SK-N-SH (cell line): ENCODE measurements around the gene NDUFAF4. TPM values are rescaled to one million over a fixed set of nuclear protein-coding genes. Genes with fewer than 3 reads are reported as not detected.

Source experiments
- CTCF ChIA-PET: fragments of 300-600, 350-600 bp; formaldehyde crosslinking; extraction: SDS; loops from one replicate; lab custom pipeline; 2021; lab: Yijun Ruan, JAX
- POLR2A ChIA-PET: fragments of 350-600 bp; sonication (Branson Sonifier 250); formaldehyde crosslinking; extraction: SDS; loops from one replicate; lab custom pipeline; 2020; ENCODE audit warnings: antibody characterized with exemption, inconsistent platforms; lab: Yijun Ruan, JAX
- DNase-seq: peaks from one replicate; pipeline ENCODE4 v3.0.0; 2012
- H2AFZ ChIP-seq: fragments of 200-600 bp; sonication (generic); 2 replicates; pipeline ENCODE4 v1.8.1; 2016; ENCODE audit warnings: antibody characterized with exemption, mild to moderate bottlenecking, low read depth
- H3F3A ChIP-seq: fragments of 200-600 bp; sonication (generic); replicated peaks from 2 replicates; pipeline ENCODE3; 2016; ENCODE audit warnings: antibody characterized with exemption, mild to moderate bottlenecking; ENCODE audit not compliant: insufficient read depth
- H3K27ac ChIP-seq, 2 experiments: fragments of 200-500 bp in 1 of 2; fragments of 200-600 bp in 1 of 2; sonication (Bioruptor generic) in 1 of 2; sonication (generic), shearing (Covaris generic) in 1 of 2; 2 replicates each; pipeline versions ENCODE4 v1.5.1 to v1.6.1; 2014 to 2016; ENCODE audit warnings: low read depth in 2 of 2, inconsistent platforms in 1 of 2, low read length in 1 of 2, mild to moderate bottlenecking in 1 of 2, mixed read lengths in 1 of 2
- H3K27me3 ChIP-seq: fragments of 200-600 bp; sonication (generic), shearing (Covaris generic); 2 replicates; pipeline ENCODE4 v1.6.1; 2016; ENCODE audit warnings: mixed run types; ENCODE audit not compliant: insufficient read depth
- H3K36me3 ChIP-seq, 2 experiments: fragments of 200-500 bp in 1 of 2; fragments of 200-600 bp in 1 of 2; sonication (Bioruptor generic) in 1 of 2; sonication (generic) in 1 of 2; replicated peaks in 1 of 2; 2 replicates each; pipeline versions ENCODE3 to v1.5.1; 2014 to 2016; ENCODE audit warnings: low read length in 1 of 2, mild to moderate bottlenecking in 1 of 2; ENCODE audit not compliant: insufficient read depth in 2 of 2, control insufficient read depth in 1 of 2
- H3K4me1 ChIP-seq, 2 experiments: fragments of 200-500 bp in 1 of 2; fragments of 200-600 bp in 1 of 2; sonication (Bioruptor generic) in 1 of 2; sonication (generic), shearing (Covaris generic) in 1 of 2; 2 replicates each; pipeline versions ENCODE4 v1.5.1 to v1.6.1; 2014 to 2016; ENCODE audit warnings: low read depth in 1 of 2, low read length in 1 of 2, mixed run types in 1 of 2; ENCODE audit not compliant: insufficient read depth in 2 of 2, control insufficient read depth in 1 of 2
- H3K4me2 ChIP-seq: fragments of 200-600 bp; sonication (generic), shearing (Covaris generic); 2 replicates; pipeline ENCODE4 v1.6.1; 2017; ENCODE audit warnings: mixed run types
- H3K4me3 ChIP-seq, 2 experiments: fragments of 200-500 bp in 1 of 2; fragments of 200-600 bp in 1 of 2; sonication (Bioruptor generic) in 1 of 2; sonication (generic), shearing (Covaris generic) in 1 of 2; 2 replicates each; pipeline versions ENCODE4 v1.5.1 to v1.8.1; 2014 to 2016; ENCODE audit warnings: low read depth in 2 of 2, inconsistent platforms in 1 of 2, low read length in 1 of 2, mild to moderate bottlenecking in 1 of 2, mixed read lengths in 1 of 2, moderate library complexity in 1 of 2
- H3K79me2 ChIP-seq: fragments of 200-600 bp; sonication (generic); 2 replicates; pipeline ENCODE4 v1.8.1; 2017; ENCODE audit warnings: mild to moderate bottlenecking; ENCODE audit not compliant: insufficient read depth
- H3K9ac ChIP-seq: fragments of 200-600 bp; sonication (generic); 2 replicates; pipeline ENCODE4 v1.6.1; 2017; ENCODE audit warnings: mixed run types
- H3K9me2 ChIP-seq: fragments of 200-600 bp; sonication (generic); 2 replicates; pipeline ENCODE4 v1.6.1; 2017; ENCODE audit warnings: mixed run types
- H3K9me3 ChIP-seq: fragments of 200-600 bp; sonication (generic); 2 replicates; pipeline ENCODE4 v1.6.1; 2017; ENCODE audit warnings: mixed run types, mild to moderate bottlenecking, moderate library complexity
- H4K20me1 ChIP-seq: fragments of 200-600 bp; sonication (generic); 2 replicates; pipeline ENCODE4 v1.6.1; 2017; ENCODE audit warnings: mild to moderate bottlenecking, mixed run types; ENCODE audit not compliant: insufficient read depth
- CHD2 ChIP-seq: fragments of 150-350 bp; IDR thresholded peaks from 2 replicates; pipeline ENCODE4 v1.6.1; 2018; ENCODE audit warnings: low read length; ENCODE audit not compliant: partially characterized antibody
- CTCF ChIP-seq: fragments of 200-600 bp; sonication (generic); IDR thresholded peaks from 2 replicates; pipeline ENCODE4 v1.6.1; 2017; ENCODE audit warnings: antibody characterized with exemption, mild to moderate bottlenecking, moderate library complexity
- EP300 ChIP-seq, 2 experiments: IDR thresholded peaks; 2 replicates each; pipeline versions ENCODE4 v1.4.0 to v1.6.1; 2012; ENCODE audit warnings: borderline replicate concordance in 1 of 2, low read depth in 1 of 2, low read length in 1 of 2
- EZH2phosphoT487 ChIP-seq: fragments of 200-600 bp; sonication (generic); IDR thresholded peaks from 2 replicates; pipeline ENCODE4 v1.6.1; 2017; ENCODE audit warnings: low read depth, mixed run types, mild to moderate bottlenecking, antibody characterized with exemption, moderate library complexity, borderline replicate concordance
- FOSL2 ChIP-seq: IDR thresholded peaks from 2 replicates; pipeline ENCODE4 v1.4.0; 2012; ENCODE audit warnings: low read depth, mild to moderate bottlenecking, moderate library complexity, borderline replicate concordance
- FOXJ3 ChIP-seq: sonication (generic); formaldehyde crosslinking; IDR thresholded peaks from 2 replicates; pipeline ENCODE4 v1.5.1; 2020; ENCODE audit warnings: mild to moderate bottlenecking, missing genetic modification reagents
- JUND ChIP-seq: IDR thresholded peaks from 2 replicates; pipeline ENCODE4 v1.4.0; 2012
- MXI1 ChIP-seq: IDR thresholded peaks from 2 replicates; pipeline ENCODE4 v1.6.1; 2012; ENCODE audit warnings: mild to moderate bottlenecking, low read depth, low read length, improper control_type of control experiment
- NFIC ChIP-seq: IDR thresholded peaks from 2 replicates; pipeline ENCODE4 v1.4.0; 2012; ENCODE audit warnings: borderline replicate concordance
- NRF1 ChIP-seq: IDR thresholded peaks from 2 replicates; pipeline ENCODE4 v1.6.1; 2012; ENCODE audit warnings: low read depth, mild to moderate bottlenecking, low read length
- PBX3 ChIP-seq: IDR thresholded peaks from 2 replicates; pipeline ENCODE4; 2012
- POLR2AphosphoS5 ChIP-seq: IDR thresholded peaks from 2 replicates; pipeline ENCODE4 v1.6.1; 2012; ENCODE audit warnings: low read depth, low read length
- RAD21 ChIP-seq: IDR thresholded peaks from 2 replicates; pipeline ENCODE4 v1.6.1; 2012; ENCODE audit warnings: mild to moderate bottlenecking, low read length
- REST ChIP-seq: IDR thresholded peaks from 2 replicates; pipeline ENCODE4 v1.6.1; 2012; ENCODE audit warnings: mild to moderate bottlenecking, low read depth, low read length, moderate library complexity
- RFX5 ChIP-seq: IDR thresholded peaks from 2 replicates; pipeline ENCODE4 v1.6.1; 2012; ENCODE audit warnings: mild to moderate bottlenecking, improper control_type of control experiment, low read length
- RXRA ChIP-seq: IDR thresholded peaks from 2 replicates; pipeline ENCODE4 v1.4.0; 2012; ENCODE audit warnings: low read depth, mild to moderate bottlenecking, borderline replicate concordance
- SIN3A ChIP-seq: IDR thresholded peaks from 2 replicates; pipeline ENCODE4 v1.6.1; 2012; ENCODE audit warnings: low read depth, mild to moderate bottlenecking, low read length, moderate library complexity, borderline replicate concordance
- SMC3 ChIP-seq: IDR thresholded peaks from 2 replicates; pipeline ENCODE4 v1.6.1; 2012; ENCODE audit warnings: low read depth, low read length, improper control_type of control experiment
- TCF12 ChIP-seq: IDR thresholded peaks from 2 replicates; pipeline ENCODE4 v1.4.0; 2012
- TEAD4 ChIP-seq: IDR thresholded peaks from 2 replicates; pipeline ENCODE4 v1.4.0; 2012; ENCODE audit warnings: mild to moderate bottlenecking, borderline replicate concordance; ENCODE audit not compliant: insufficient read depth
- USF2 ChIP-seq: fragments of 150-350 bp; IDR thresholded peaks from 2 replicates; pipeline ENCODE4 v1.6.1; 2017; ENCODE audit warnings: antibody characterized with exemption, low read length, low read depth, borderline replicate concordance
- YY1 ChIP-seq: IDR thresholded peaks from 2 replicates; pipeline ENCODE4 v1.4.0; 2012; ENCODE audit warnings: low read depth, mild to moderate bottlenecking
- WGBS: methylation state at CpG from one replicate; pipeline ENCODE4 v1.1.6; 2017; ENCODE audit warnings: low lambda C conversion rate; 5-methylcytosine and 5-hydroxymethylcytosine counted together
- polyA plus RNA-seq, 3 experiments: library from polyadenylated mRNA; depleted of rRNA; stranded (reverse); fragments of >200 nt; gene quantifications; 2 replicates each; pipeline ENCODE4 v1.2.3, GENCODE V29; 2012

The NDUFAF4 gene
- polyA plus RNA-seq, 1 of the 3 experiments (the other 2 are of a cell fraction): 16.7 TPM

- no peak for DNase-seq
- no peak for TF ChIP-seq SMC3
- TF ChIP-seq YY1: no peak
- no peak for TF ChIP-seq POLR2AphosphoS5
- TF ChIP-seq MXI1: no peak
- no peak for TF ChIP-seq EZH2phosphoT487
- no peak for TF ChIP-seq RXRA
- TF ChIP-seq FOXJ3 (CRISPR knock-in tag): no peak
- TF ChIP-seq EP300 (IDR thresholded peaks at IDR 0.05; ENCODE audit: borderline replicate concordance in 1 of 2, low read depth in 1 of 2, low read length in 1 of 2): no peak
- TF ChIP-seq CTCF: no peak
- TF ChIP-seq PBX3: no peak
- TF ChIP-seq JUND: no peak
- no peak for TF ChIP-seq RAD21
- no peak for TF ChIP-seq TCF12
- H3K79me2 ChIP-seq: no peaks in the 10 kb centered on the region
- H4K20me1 ChIP-seq: no peaks in the 10 kb centered on the region
- H3K9me3 ChIP-seq: no peaks in the 10 kb centered on the region
- no peak overlapping the region for H3K4me2 ChIP-seq
- no peak overlapping the region for H3K9ac ChIP-seq
- ChIA-PET POLR2A (no interaction called here), CTCF (no interaction called here)
- WGBS: 71% methylated on average over 3 of the region's 3 CpGs
- H2AFZ ChIP-seq: no peak overlapping the region
- no peaks in the 10 kb centered on the region for H3K27me3 ChIP-seq
- H3K4me1 ChIP-seq: no peaks in the 10 kb centered on the region; a peak in 1 of 4 replicates
- no peak overlapping the region for H3K27ac ChIP-seq
- no peak overlapping the region for H3K4me3 ChIP-seq
- H3F3A ChIP-seq: no peaks in the 10 kb centered on the region
- H3K9me2 ChIP-seq: no peaks in the 10 kb centered on the region
- H3K36me3 ChIP-seq: no peaks in the 10 kb centered on the region
These were observed 45.1 kb downstream of the NDUFAF4 start for GRCh38 chr6:96852605-96853004.

- H3K9me2 ChIP-seq: no peaks in the 10 kb centered on the region
- H3K9ac ChIP-seq: no peak overlapping the region
- H3K36me3 ChIP-seq: no peaks in the 10 kb centered on the region
- H3K4me3 ChIP-seq: no peak overlapping the region
- H3K27me3 ChIP-seq: no peaks in the 10 kb centered on the region
- H4K20me1 ChIP-seq: no peaks in the 10 kb centered on the region
- no peaks in the 10 kb centered on the region for H3K79me2 ChIP-seq
- no peak for DNase-seq
- no peak overlapping the region for H2AFZ ChIP-seq
- H3K4me1 ChIP-seq: no peaks in the 10 kb centered on the region
- POLR2A ChIA-PET: no interaction called here
- no peaks in the 10 kb centered on the region for H3F3A ChIP-seq
- no peak overlapping the region for H3K27ac ChIP-seq
- 70% methylated on average over 8 of the region's 8 CpGs for WGBS
- no peak overlapping the region for H3K4me2 ChIP-seq
- H3K9me3 ChIP-seq: no peaks in the 10 kb centered on the region
- CTCF ChIA-PET: no interaction called here
- TF ChIP-seq FOSL2 (no peak), NRF1 (no peak), NFIC (no peak), TEAD4 (no peak), MXI1 (no peak), REST (no peak), YY1 (no peak), RFX5 (no peak), POLR2AphosphoS5 (no peak), EZH2phosphoT487 (no peak), EP300 (IDR thresholded peaks at IDR 0.05; ENCODE audit: borderline replicate concordance in 1 of 2, low read depth in 1 of 2, low read length in 1 of 2) (no peak), SIN3A (no peak), FOXJ3 (CRISPR knock-in tag) (no peak), CHD2 (no peak), RAD21 (no peak), USF2 (no peak)
These were observed 45.8 kb downstream of the NDUFAF4 start for GRCh38 chr6:96851858-96852257.
